H1 (cell line): ENCODE measurements around the gene KIAA1328. TPM values are rescaled to one million over a fixed set of nuclear protein-coding genes. Genes with fewer than 3 reads are reported as not detected.

Experiments
- KDM4A ChIP-seq: IDR thresholded peaks from one replicate; pipeline ENCODE4 v1.7.1; 2012; ENCODE audit warnings: low read depth, mild to moderate bottlenecking, moderate library complexity, low read length, inconsistent platforms; ENCODE audit not compliant: severe bottlenecking
- POLR2A ChIP-seq, 2 experiments: IDR thresholded peaks; 1 replicate in 1 of 2; 2 replicates in 1 of 2; pipeline ENCODE4 v1.6.1; 2011; ENCODE audit warnings: low read depth in 2 of 2, low read length in 2 of 2, mild to moderate bottlenecking in 2 of 2; ENCODE audit errors: control extremely low read depth in 1 of 2
- POLR2AphosphoS5 ChIP-seq: IDR thresholded peaks from 2 replicates; pipeline ENCODE4 v1.6.1; 2011; ENCODE audit warnings: low read depth, low read length
- polyA plus RNA-seq, 7 experiments: library from polyadenylated mRNA; depleted of rRNA in 3 of 7; stranded (reverse) in 5 of 7; unstranded in 2 of 7; fragments of >200 nt in 5 of 7; fragments of 200-250 nt in 2 of 7; gene quantifications; 1 replicate in 5 of 7; 2 replicates in 1 of 7; 4 replicates in 1 of 7; pipeline versions ENCODE4 v1.2.1 to v1.2.3, GENCODE V29; 2011 to 2013; ENCODE audit warnings: missing spikeins in 2 of 7, mixed read lengths in 2 of 7
- total RNA-seq: library from RNA; stranded (reverse); fragmentation: NEBNext Ultra II Directional; extraction: Animal tissue kit (Norgen Biotek cat#: 25700); gene quantifications from 2 replicates; pipeline ENCODE4 v1.2.1, GENCODE V29; 2021

KIAA1328 gene
- total and polyA plus RNA-seq, 2 of the 8 experiments (the other 6 are each of a cell fraction or from before 2014, with no cell fraction given) = 2.6 to 5.7 TPM

- TF ChIP-seq POLR2A (IDR thresholded peaks at IDR 0.05; ENCODE audit: control extremely low read depth in 1 of 2, low read depth in 2 of 2, low read length in 2 of 2) = 0 out of 3 replicates have a peak, but pooled peaks of 1 of the 2 experiments have one; percentile 37
- TF ChIP-seq KDM4A = peak; percentile 16
- no peak for TF ChIP-seq POLR2AphosphoS5
Measured at GRCh38 chr18:37253394-37254235, 424.7 kb downstream of the KIAA1328 start (continued).
